Left lung (tissue), 10 donors: Measurements from ENCODE around the gene HS6ST2. TPM values are rescaled to one million over a fixed set of nuclear protein-coding genes. Genes with fewer than 3 reads are reported as not detected.

Experiments
- ATAC-seq: fragments of 200-7000 bp; cut with Tn5 transposase; one replicate; pipeline ENCODE4 v1.9.1; 2020; ENCODE audit warnings: moderate library complexity
- DNase-seq, 4 donors: peaks; one replicate each; pipeline ENCODE4 v3.0.0-alpha.2; 2013 to 2020
- H3K27ac ChIP-seq, 2 donors: fragments of 200-600 bp; sonication (generic) in 1 of 2; one replicate each; pipeline versions ENCODE4 v1.5.0 to v1.8.0; 2020 to 2021
- H3K27me3 ChIP-seq, 2 donors: fragments of 200-600 bp; sonication (generic) in 1 of 2; one replicate each; pipeline versions ENCODE4 v1.5.0 to v1.8.0; 2020 to 2021
- H3K36me3 ChIP-seq, 2 donors: fragments of 200-600 bp; sonication (generic) in 1 of 2; one replicate each; pipeline versions ENCODE4 v1.5.0 to v1.8.0; 2020 to 2021
- H3K4me1 ChIP-seq, 2 donors: fragments of 200-600 bp; one replicate each; pipeline ENCODE4 v1.8.0; 2021
- H3K4me3 ChIP-seq, 2 donors: fragments of 200-600 bp; sonication (generic) in 1 of 2; one replicate each; pipeline versions ENCODE4 v1.5.0 to v1.8.0; 2020 to 2021; ENCODE audit warnings: mild to moderate bottlenecking in 1 of 2
- H3K9me3 ChIP-seq, 2 donors: fragments of 200-600 bp; sonication (generic) in 1 of 2; one replicate each; pipeline versions ENCODE4 v1.5.0 to v1.8.0; 2020 to 2021
- CTCF ChIP-seq, 2 donors: fragments of 200-600 bp; sonication (generic) in 1 of 2; IDR thresholded peaks; one replicate each; pipeline versions ENCODE4 v1.5.0 to v1.8.0; 2021; ENCODE audit warnings: antibody characterized with exemption in 2 of 2
- intact Hi-C, 2 donors: fragments of 100-400 bp; cut with DNase I; formaldehyde crosslinking; loops; one replicate each; pipeline versions ENCODE4 v1.11.2 to v1.14.2; 2022
- polyA plus RNA-seq, 6 donors: library from polyadenylated mRNA; unstranded; fragments of 120-200 nt; gene quantifications; one replicate each; pipeline ENCODE4 v1.2.1, GENCODE V29; 2013; ENCODE audit not compliant: insufficient read length in 6 of 6
- total RNA-seq, 2 donors: library from RNA; stranded (reverse); fragmentation: NEBNext Ultra II Directional; extraction: Animal tissue kit (Norgen Biotek cat#: 25700); gene quantifications; one replicate each; pipeline ENCODE4 v1.2.1, GENCODE V29; 2021
- donor health status: DM: no; HTN: yes; CAD: no.
- donor health status: DM: no; HTN: no; CAD: no.

HS6ST2 gene
- total and polyA plus RNA-seq, 8 donors: 1.0 to 22.9 (median 15.2) TPM

GRCh38 chrX:132809581-132809980, 148.8 kb downstream of the HS6ST2 start:
- DNase-seq: no peak
- Histone ChIP-seq H3K9me3 (no peaks in the 10 kb centered on the region), H3K27me3 (no peaks in the 10 kb centered on the region), H3K36me3 (no peaks in the 10 kb centered on the region), H3K4me3 (no peak overlapping the region), H3K27ac (no peak overlapping the region), H3K4me1 (no peaks in the 10 kb centered on the region)
- no peak for ATAC-seq
- no peak for TF ChIP-seq CTCF (IDR thresholded peaks at IDR 0.05)
- intact Hi-C loops: no loop called here

DNA sequence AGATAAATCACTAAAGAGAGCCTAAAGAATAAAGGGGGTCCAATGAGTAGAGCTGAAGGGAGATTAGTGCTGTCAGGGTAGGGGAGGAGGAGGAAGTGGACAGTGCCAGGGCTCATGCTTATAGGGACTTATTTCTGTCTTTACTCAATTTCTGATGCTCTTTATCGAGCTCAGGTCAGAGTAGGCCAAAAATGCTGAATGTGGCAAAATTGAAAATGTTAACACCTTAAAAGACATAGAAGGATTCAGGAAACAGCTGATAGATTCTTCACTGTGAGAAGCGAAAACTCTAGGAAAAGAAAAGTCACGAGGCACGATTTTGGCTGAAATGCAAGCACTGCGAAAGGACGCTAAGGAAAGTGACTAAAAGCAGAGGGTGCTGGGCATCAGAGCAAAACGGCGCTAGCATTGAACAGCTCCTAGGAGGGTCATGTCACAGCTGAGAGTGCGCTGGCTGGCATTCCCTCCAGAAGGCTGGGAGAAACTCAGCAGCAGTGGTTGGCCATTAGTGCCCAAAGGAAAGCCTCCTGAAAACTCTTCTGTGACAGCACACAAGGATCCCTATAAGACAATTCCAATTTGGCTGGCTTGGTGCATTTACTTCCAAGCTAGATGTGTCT, 150.9 kb downstream of the HS6ST2 start:
- no peak for ATAC-seq
- no peaks in the 10 kb centered on the region for H3K27me3 ChIP-seq
- no peak for TF ChIP-seq CTCF (IDR thresholded peaks at IDR 0.05)
- no peak overlapping the region for H3K4me3 ChIP-seq
- no peak overlapping the region for H3K27ac ChIP-seq
- no peaks in the 10 kb centered on the region for H3K9me3 ChIP-seq
- intact Hi-C loops: no loop called here
- no peaks in the 10 kb centered on the region for H3K4me1 ChIP-seq
- no peak for DNase-seq
- no peaks in the 10 kb centered on the region for H3K36me3 ChIP-seq

- no peak overlapping the region for H3K27ac ChIP-seq
- DNase-seq (no peak), ATAC-seq (no peak)
- no peaks in the 10 kb centered on the region for H3K36me3 ChIP-seq
- H3K4me3 ChIP-seq: no peak overlapping the region
- intact Hi-C loops: no loop called here
- no peaks in the 10 kb centered on the region for H3K9me3 ChIP-seq
- H3K4me1 ChIP-seq: no peaks in the 10 kb centered on the region
- no peaks in the 10 kb centered on the region for H3K27me3 ChIP-seq
- TF ChIP-seq CTCF (IDR thresholded peaks at IDR 0.05): no peak
Measured at GRCh38 chrX:132802033-132802432, 156.4 kb downstream of the HS6ST2 start.

- H3K36me3 ChIP-seq: no peaks in the 10 kb centered on the region
- H3K4me3 ChIP-seq: no peak overlapping the region
- H3K27ac ChIP-seq: no peak overlapping the region
- H3K4me1 ChIP-seq: no peaks in the 10 kb centered on the region
- DNase-seq: no peak
- H3K27me3 ChIP-seq: no peaks in the 10 kb centered on the region
- ATAC-seq: no peak
- no peaks in the 10 kb centered on the region for H3K9me3 ChIP-seq
- no peak for TF ChIP-seq CTCF (IDR thresholded peaks at IDR 0.05)
- intact Hi-C loops: no loop called here
Measured at GRCh38 chrX:132795181-132795580, 163.2 kb downstream of the HS6ST2 start.

DNA sequence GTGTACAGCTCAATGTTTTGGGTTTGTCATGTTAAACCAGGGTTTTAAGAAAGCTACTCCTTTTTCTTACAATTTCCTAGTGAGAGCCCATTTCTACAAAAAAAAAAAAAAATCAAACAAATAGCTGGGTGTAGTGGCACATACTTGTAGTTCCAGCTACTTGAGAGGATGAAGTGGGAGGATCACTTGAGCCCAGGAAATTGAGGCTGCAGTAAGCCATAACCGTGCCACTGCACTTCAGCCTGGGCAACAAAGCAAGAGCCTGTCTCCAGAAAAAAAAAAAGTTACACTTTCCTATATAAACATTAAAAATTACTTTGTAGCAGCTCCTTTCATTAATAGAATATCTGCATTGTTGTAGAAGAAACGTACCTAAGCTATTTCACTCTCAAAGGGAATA, 166.7 kb downstream of the HS6ST2 start:
- no peak overlapping the region for H3K27ac ChIP-seq
- intact Hi-C loops: no loop called here
- TF ChIP-seq CTCF (IDR thresholded peaks at IDR 0.05): no peak
- no peaks in the 10 kb centered on the region for H3K36me3 ChIP-seq
- no peaks in the 10 kb centered on the region for H3K9me3 ChIP-seq
- H3K27me3 ChIP-seq: no peaks in the 10 kb centered on the region
- H3K4me3 ChIP-seq: no peak overlapping the region
- DNase-seq: peak in 1 of 4 donors; percentile 30
- no peaks in the 10 kb centered on the region for H3K4me1 ChIP-seq
- ATAC-seq: peak; percentile 78
